Measurements from ENCODE around the gene ANGPTL4. TPM values are rescaled to one million over a fixed set of nuclear protein-coding genes. Genes with fewer than 3 reads are reported as not detected.
"Not testable (repeated sequence)": the region's sequence is repeated elsewhere in the genome, so short reads cannot be mapped to it uniquely, and the experiment has no call there.

ANGPTL4 gene
- total RNA-seq, 5 donors from 2014 or later (not counting 1 experiment from before 2014, with no cell fraction given), result 0.18 to 0.19 TPM; not detected in 3

GRCh38 chr19:8377598-8377997, 13.6 kb downstream of the ANGPTL4 start:
- no peaks in the 10 kb centered on the region for H3K36me3 ChIP-seq (ENCODE audit: control insufficient read depth in 2 of 2, extremely low read depth in 1 of 2, insufficient read depth in 1 of 2, low read length in 1 of 2)
- POLR2A ChIA-PET, result no interaction called here
- H3K27me3 Mint-ChIP-seq, result no peaks in the 10 kb centered on the region

GRCh38 chr19:8379156-8379891, 15.4 kb downstream of the ANGPTL4 start:
- H3K4me3 ChIP-seq (ENCODE audit: control insufficient read depth in 1 of 2, extremely low read depth in 1 of 2, low read length in 1 of 2); H3K27ac ChIP-seq (ENCODE audit: low read length); H3K27me3 Mint-ChIP-seq; DNase-seq; ATAC-seq (replicated peaks in 1 of 4); H3K36me3 ChIP-seq (ENCODE audit: control insufficient read depth in 2 of 2, extremely low read depth in 1 of 2, insufficient read depth in 1 of 2, low read length in 1 of 2); H3K27me3 ChIP-seq (replicated peaks in 1 of 2; ENCODE audit: control insufficient read depth in 2 of 2, extremely low read depth in 1 of 2, insufficient read depth in 2 of 2, low read length in 1 of 2); H3K4me3 Mint-ChIP-seq; H3K4me1 ChIP-seq (ENCODE audit: control insufficient read depth in 1 of 2, extremely low read depth in 1 of 2, insufficient read depth in 2 of 2, low read length in 2 of 2); H3K9me3 Mint-ChIP-seq; H3K9me3 ChIP-seq; CTCF ChIA-PET; H3K27ac Mint-ChIP-seq: not testable (repeated sequence)
- Mint-ChIP-seq H3K36me3 (peaks cover 10% of the 10 kb centered on the region), H3K4me1 (peaks cover 10 to 11% (median 11%) of the 10 kb centered on the region in 3 donors)
- POLR2A ChIA-PET, result interaction anchor here (0.6 to 0.7 kb wide), 2 partner anchors 39 to 96 kb away, joined by 3 read pairs; no protein-coding TSS in a partner anchor
- 94% methylated on average over 10 of the region's 13 CpGs for WGBS (ENCODE audit: insufficient coverage)

More at GRCh38 chr19:8377598-8377997, 13.6 kb downstream of the ANGPTL4 start:
- Histone ChIP-seq H3K4me3 (ENCODE audit: control insufficient read depth in 1 of 2, extremely low read depth in 1 of 2, low read length in 1 of 2) (no peak overlapping the region), H3K27me3 (replicated peaks in 1 of 2; ENCODE audit: control insufficient read depth in 2 of 2, extremely low read depth in 1 of 2, insufficient read depth in 2 of 2, low read length in 1 of 2) (peaks cover 0 to 2% of the 10 kb centered on the region in 2 experiments), H3K4me1 (ENCODE audit: control insufficient read depth in 1 of 2, extremely low read depth in 1 of 2, insufficient read depth in 2 of 2, low read length in 2 of 2) (peaks cover 0 to 9% of the 10 kb centered on the region in 2 experiments), H3K27ac (ENCODE audit: low read length) (no peak overlapping the region), H3K9me3 (no peaks in the 10 kb centered on the region)
- H3K36me3 Mint-ChIP-seq, result peaks cover 10% of the 10 kb centered on the region
- ATAC-seq (replicated peaks in 1 of 4) (no peak), DNase-seq (no peak)
- CTCF ChIA-PET, result no interaction called here
- peaks cover 10 to 13% (median 13%) of the 10 kb centered on the region in 3 donors for H3K4me1 Mint-ChIP-seq
- no peak overlapping the region for H3K4me3 Mint-ChIP-seq
- no peak overlapping the region for H3K27ac Mint-ChIP-seq
- H3K9me3 Mint-ChIP-seq, result peaks cover 0 to 3% (median 0%) of the 10 kb centered on the region in 3 donors
- WGBS (ENCODE audit: insufficient coverage), result no CpG with 5 or more reads among the region's 1 CpG

- WGBS (ENCODE audit: insufficient coverage), result 100% methylated on average over 1 of the region's 4 CpGs
- H3K27me3 Mint-ChIP-seq; H3K27ac ChIP-seq (ENCODE audit: low read length); H3K4me3 ChIP-seq (ENCODE audit: control insufficient read depth in 1 of 2, extremely low read depth in 1 of 2, low read length in 1 of 2); POLR2A ChIA-PET; DNase-seq; H3K4me3 Mint-ChIP-seq; H3K4me1 ChIP-seq (ENCODE audit: control insufficient read depth in 1 of 2, extremely low read depth in 1 of 2, insufficient read depth in 2 of 2, low read length in 2 of 2); H3K27me3 ChIP-seq (replicated peaks in 1 of 2; ENCODE audit: control insufficient read depth in 2 of 2, extremely low read depth in 1 of 2, insufficient read depth in 2 of 2, low read length in 1 of 2); H3K9me3 ChIP-seq; H3K9me3 Mint-ChIP-seq; H3K4me1 Mint-ChIP-seq; H3K27ac Mint-ChIP-seq; ATAC-seq (replicated peaks in 1 of 4); CTCF ChIA-PET; H3K36me3 ChIP-seq (ENCODE audit: control insufficient read depth in 2 of 2, extremely low read depth in 1 of 2, insufficient read depth in 1 of 2, low read length in 1 of 2): not testable (repeated sequence)
- H3K36me3 Mint-ChIP-seq, result peaks cover 11% of the 10 kb centered on the region
These were observed 20.6 kb downstream of the ANGPTL4 start for GRCh38 chr19:8384569-8384968.

GRCh38 chr19:8385103-8385502, 21.1 kb downstream of the ANGPTL4 start:
- H3K4me3 Mint-ChIP-seq; H3K27ac ChIP-seq (ENCODE audit: low read length); CTCF ChIA-PET; H3K27me3 ChIP-seq (replicated peaks in 1 of 2; ENCODE audit: control insufficient read depth in 2 of 2, extremely low read depth in 1 of 2, insufficient read depth in 2 of 2, low read length in 1 of 2); H3K4me3 ChIP-seq (ENCODE audit: control insufficient read depth in 1 of 2, extremely low read depth in 1 of 2, low read length in 1 of 2); H3K9me3 ChIP-seq; H3K36me3 ChIP-seq (ENCODE audit: control insufficient read depth in 2 of 2, extremely low read depth in 1 of 2, insufficient read depth in 1 of 2, low read length in 1 of 2); H3K9me3 Mint-ChIP-seq; DNase-seq; H3K4me1 Mint-ChIP-seq; ATAC-seq (replicated peaks in 1 of 4); H3K4me1 ChIP-seq (ENCODE audit: control insufficient read depth in 1 of 2, extremely low read depth in 1 of 2, insufficient read depth in 2 of 2, low read length in 2 of 2); POLR2A ChIA-PET; H3K27me3 Mint-ChIP-seq; H3K27ac Mint-ChIP-seq: not testable (repeated sequence)
- no CpG with 5 or more reads among the region's 2 CpGs for WGBS (ENCODE audit: insufficient coverage)
- peaks cover 10% of the 10 kb centered on the region for H3K36me3 Mint-ChIP-seq

GRCh38 chr19:8385566-8385965, 21.6 kb downstream of the ANGPTL4 start:
- POLR2A ChIA-PET; H3K27me3 ChIP-seq (replicated peaks in 1 of 2; ENCODE audit: control insufficient read depth in 2 of 2, extremely low read depth in 1 of 2, insufficient read depth in 2 of 2, low read length in 1 of 2); H3K4me3 Mint-ChIP-seq; H3K27ac Mint-ChIP-seq; H3K4me1 Mint-ChIP-seq; H3K4me3 ChIP-seq (ENCODE audit: control insufficient read depth in 1 of 2, extremely low read depth in 1 of 2, low read length in 1 of 2); H3K9me3 Mint-ChIP-seq; DNase-seq; H3K4me1 ChIP-seq (ENCODE audit: control insufficient read depth in 1 of 2, extremely low read depth in 1 of 2, insufficient read depth in 2 of 2, low read length in 2 of 2); H3K27me3 Mint-ChIP-seq; H3K27ac ChIP-seq (ENCODE audit: low read length); CTCF ChIA-PET; H3K9me3 ChIP-seq; H3K36me3 Mint-ChIP-seq; H3K36me3 ChIP-seq (ENCODE audit: control insufficient read depth in 2 of 2, extremely low read depth in 1 of 2, insufficient read depth in 1 of 2, low read length in 1 of 2); ATAC-seq (replicated peaks in 1 of 4): not testable (repeated sequence)
- 100% methylated on average over 1 of the region's 3 CpGs for WGBS (ENCODE audit: insufficient coverage)

- H3K4me1 Mint-ChIP-seq, result peaks cover 12 to 17% (median 14%) of the 10 kb centered on the region in 3 donors
- WGBS (ENCODE audit: insufficient coverage), result 94% methylated on average over 7 of the region's 9 CpGs
- H3K4me1 ChIP-seq (ENCODE audit: control insufficient read depth in 1 of 2, extremely low read depth in 1 of 2, insufficient read depth in 2 of 2, low read length in 2 of 2), result peaks cover 5 to 16% of the 10 kb centered on the region in 2 experiments
- H3K27me3 Mint-ChIP-seq; H3K36me3 Mint-ChIP-seq; H3K9me3 ChIP-seq; H3K27ac Mint-ChIP-seq; POLR2A ChIA-PET; H3K27ac ChIP-seq (ENCODE audit: low read length); ATAC-seq (replicated peaks in 1 of 4); H3K4me3 ChIP-seq (ENCODE audit: control insufficient read depth in 1 of 2, extremely low read depth in 1 of 2, low read length in 1 of 2); DNase-seq; H3K27me3 ChIP-seq (replicated peaks in 1 of 2; ENCODE audit: control insufficient read depth in 2 of 2, extremely low read depth in 1 of 2, insufficient read depth in 2 of 2, low read length in 1 of 2); H3K9me3 Mint-ChIP-seq; CTCF ChIA-PET; H3K4me3 Mint-ChIP-seq; H3K36me3 ChIP-seq (ENCODE audit: control insufficient read depth in 2 of 2, extremely low read depth in 1 of 2, insufficient read depth in 1 of 2, low read length in 1 of 2): not testable (repeated sequence)
These were observed 22.5 kb downstream of the ANGPTL4 start for GRCh38 chr19:8386419-8386818.

Measured in T-cell (primary cell).